Measurements from ENCODE around the gene ATP5ME. TPM values are rescaled to one million over a fixed set of nuclear protein-coding genes. Genes with fewer than 3 reads are reported as not detected.

The ATP5ME gene
- total RNA-seq, 2 experiments from 2014 or later, result 184 to 191 TPM

GRCh38 chr4:632196-632790 is 41.8 kb downstream of the ATP5ME start:
- DNase-seq (no peak), ATAC-seq (ENCODE audit: low read depth) (no peak)
- Mint-ChIP-seq H3K36me3 (no peaks in the 10 kb centered on the region), H3K4me1 (no peaks in the 10 kb centered on the region), H3K9me3 (peaks cover 11% of the 10 kb centered on the region), H3K4me3 (no peak overlapping the region), H3K27ac (no peak overlapping the region), H3K27me3 (peaks cover 2% of the 10 kb centered on the region)
- POLR2A ChIA-PET, result no interaction called here

GRCh38 chr4:630656-631055 is 43.4 kb downstream of the ATP5ME start:
- H3K27ac Mint-ChIP-seq, result no peak overlapping the region
- POLR2A ChIA-PET, result no interaction called here
- H3K27me3 Mint-ChIP-seq, result no peaks in the 10 kb centered on the region
- no peaks in the 10 kb centered on the region for H3K4me1 Mint-ChIP-seq
- no peak for DNase-seq
- peaks cover 11% of the 10 kb centered on the region for H3K9me3 Mint-ChIP-seq
- no peak overlapping the region for H3K4me3 Mint-ChIP-seq
- no peak for ATAC-seq (ENCODE audit: low read depth)
- no peaks in the 10 kb centered on the region for H3K36me3 Mint-ChIP-seq

GRCh38 chr4:629915-630641 is 44.0 kb downstream of the ATP5ME start:
- Mint-ChIP-seq H3K4me3 (no peak overlapping the region), H3K9me3 (peaks cover 11% of the 10 kb centered on the region), H3K36me3 (no peaks in the 10 kb centered on the region), H3K27me3 (no peaks in the 10 kb centered on the region), H3K4me1 (no peaks in the 10 kb centered on the region), H3K27ac (no peak overlapping the region)
- DNase-seq, result no peak
- POLR2A ChIA-PET, result no interaction called here
- ATAC-seq (ENCODE audit: low read depth), result no peak

GRCh38 chr4:629636-629914 is 44.5 kb downstream of the ATP5ME start:
- ATAC-seq (ENCODE audit: low read depth) (no peak), DNase-seq (no peak)
- H3K27me3 Mint-ChIP-seq, result no peaks in the 10 kb centered on the region
- POLR2A ChIA-PET, result no interaction called here
- no peaks in the 10 kb centered on the region for H3K4me1 Mint-ChIP-seq
- H3K4me3 Mint-ChIP-seq, result no peak overlapping the region
- H3K36me3 Mint-ChIP-seq, result no peaks in the 10 kb centered on the region
- no peak overlapping the region for H3K27ac Mint-ChIP-seq
- H3K9me3 Mint-ChIP-seq, result peaks cover 11% of the 10 kb centered on the region

- Mint-ChIP-seq H3K36me3 (no peaks in the 10 kb centered on the region), H3K27ac (no peak overlapping the region), H3K27me3 (no peaks in the 10 kb centered on the region), H3K9me3 (peaks cover 11% of the 10 kb centered on the region), H3K4me3 (no peak overlapping the region), H3K4me1 (no peaks in the 10 kb centered on the region)
- POLR2A ChIA-PET, result no interaction called here
- ATAC-seq (ENCODE audit: low read depth), result no peak
- no peak for DNase-seq
Observed at GRCh38 chr4:628821-629635, 45.0 kb downstream of the ATP5ME start.

- H3K27ac Mint-ChIP-seq, result no peak overlapping the region
Observed at GRCh38 chr4:628311-628741, 45.8 kb downstream of the ATP5ME start.

GRCh38 chr4:627347-628125 is 46.5 kb downstream of the ATP5ME start:
- H3K4me1 Mint-ChIP-seq, result no peaks in the 10 kb centered on the region
- peaks cover 7% of the 10 kb centered on the region for H3K9me3 Mint-ChIP-seq
- H3K4me3 Mint-ChIP-seq, result no peak overlapping the region
- DNase-seq, result no peak
- ATAC-seq (ENCODE audit: low read depth), result no peak
- POLR2A ChIA-PET, result no interaction called here
- H3K36me3 Mint-ChIP-seq, result no peaks in the 10 kb centered on the region
- no peaks in the 10 kb centered on the region for H3K27me3 Mint-ChIP-seq
- no peak overlapping the region for H3K27ac Mint-ChIP-seq

More at GRCh38 chr4:628311-628741, 45.8 kb downstream of the ATP5ME start:
- H3K27me3 Mint-ChIP-seq, result no peaks in the 10 kb centered on the region
- POLR2A ChIA-PET, result no interaction called here
- H3K9me3 Mint-ChIP-seq, result peaks cover 11% of the 10 kb centered on the region
- DNase-seq, result no peak
- no peak overlapping the region for H3K4me3 Mint-ChIP-seq
- no peaks in the 10 kb centered on the region for H3K36me3 Mint-ChIP-seq
- no peak for ATAC-seq (ENCODE audit: low read depth)
- no peaks in the 10 kb centered on the region for H3K4me1 Mint-ChIP-seq

- Mint-ChIP-seq H3K27me3 (no peaks in the 10 kb centered on the region), H3K36me3 (no peaks in the 10 kb centered on the region), H3K4me1 (no peaks in the 10 kb centered on the region), H3K27ac (no peak overlapping the region), H3K4me3 (no peak overlapping the region), H3K9me3 (peaks cover 2% of the 10 kb centered on the region)
- POLR2A ChIA-PET, result interaction anchor here (0.7 kb wide), 1 partner anchor 287 kb away, joined by 3 read pairs; no protein-coding TSS in a partner anchor
- DNase-seq (no peak), ATAC-seq (ENCODE audit: low read depth) (no peak)
Observed at GRCh38 chr4:626201-627091, 47.6 kb downstream of the ATP5ME start.

GRCh38 chr4:625631-626161 is 48.4 kb downstream of the ATP5ME start:
- Mint-ChIP-seq H3K27me3 (no peaks in the 10 kb centered on the region), H3K36me3 (no peaks in the 10 kb centered on the region), H3K9me3 (no peaks in the 10 kb centered on the region), H3K4me1 (no peaks in the 10 kb centered on the region), H3K27ac (no peak overlapping the region), H3K4me3 (no peak overlapping the region)
- DNase-seq (no peak), ATAC-seq (ENCODE audit: low read depth) (no peak)
- POLR2A ChIA-PET, result no interaction called here

- no peak for ATAC-seq (ENCODE audit: low read depth)
- Mint-ChIP-seq H3K36me3 (no peaks in the 10 kb centered on the region), H3K9me3 (no peaks in the 10 kb centered on the region), H3K4me1 (no peaks in the 10 kb centered on the region), H3K4me3 (no peak within 1 kb of the TSS), H3K27ac (no peak within 1 kb of the TSS), H3K27me3 (no peaks in the 10 kb centered on the region)
- POLR2A ChIA-PET, result no interaction called here
- DNase-seq, result no peak
Observed at GRCh38 chr4:624705-625590, 49.1 kb downstream of the ATP5ME start, which contains the start of gene PDE6B. Gene PDE6B (plus strand): TSS chr4:625573. CDS start chr4:625627, 54 bp downstream.

- Mint-ChIP-seq H3K36me3 (no peaks in the 10 kb centered on the region), H3K9me3 (no peaks in the 10 kb centered on the region)
- no peak for ATAC-seq (ENCODE audit: low read depth)
Observed at GRCh38 chr4:623914-624566, 50.0 kb downstream of the ATP5ME start.

More at GRCh38 chr4:623914-624566, 50.0 kb downstream of the ATP5ME start:
- POLR2A ChIA-PET, result no interaction called here
- no peak overlapping the region for H3K27ac Mint-ChIP-seq
- no peak overlapping the region for H3K4me3 Mint-ChIP-seq
- no peak for DNase-seq
- H3K4me1 Mint-ChIP-seq, result no peaks in the 10 kb centered on the region
- H3K27me3 Mint-ChIP-seq, result no peaks in the 10 kb centered on the region
